Fibroblast of mammary gland (primary cell): ENCODE results near the gene AGBL4.
A peak's percentile ranks its signal among the peaks of the same experiment; 100 is the strongest.

Experiments
- DNase-seq: peaks from one replicate; pipeline ENCODE4 v3.0.0-alpha.2; 2010; ENCODE audit warnings: low read depth
- H3K4me3 ChIP-seq: 2 replicates; pipeline ENCODE4 v1.5.1; 2011; ENCODE audit warnings: low read depth, mild to moderate bottlenecking, low read length, moderate library complexity; ENCODE audit not compliant: control insufficient read depth
- CTCF ChIP-seq: conservative IDR thresholded peaks from 2 replicates; pipeline ENCODE4 v1.5.1; 2011; ENCODE audit warnings: low read depth, low read length, inconsistent platforms; ENCODE audit not compliant: control insufficient read depth, insufficient read depth

Gene AGBL4

GRCh38 chr1:48829446-48829845 is 1194.3 kb downstream of the AGBL4 start:
- no peak overlapping the region for H3K4me3 ChIP-seq
- DNase-seq, result no peak
- TF ChIP-seq CTCF, result no peak

- no peak overlapping the region for H3K4me3 ChIP-seq
- no peak for DNase-seq
- TF ChIP-seq CTCF, result no peak
Observed at GRCh38 chr1:48823168-48823567, 1200.6 kb downstream of the AGBL4 start.

DNA sequence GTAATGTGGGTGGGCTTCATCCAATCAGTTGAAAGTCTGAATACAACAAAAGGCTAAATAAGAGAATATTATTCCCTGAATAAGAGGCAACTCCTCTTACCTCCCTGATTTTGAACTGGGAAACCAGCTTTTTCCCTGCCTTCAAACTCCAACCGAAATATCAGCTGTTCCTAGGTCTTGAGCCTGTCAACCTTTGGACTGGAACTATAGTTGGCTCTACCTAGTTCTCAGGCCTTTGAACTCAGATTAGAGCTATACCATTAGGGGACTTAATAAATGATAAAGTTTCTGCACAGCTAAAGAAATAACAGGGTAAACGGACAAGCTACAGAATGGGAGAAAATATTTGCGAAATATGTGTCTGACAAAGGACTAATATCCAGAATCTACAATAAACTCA is 1203.3 kb downstream of the AGBL4 start:
- DNase-seq, result no peak
- H3K4me3 ChIP-seq, result no peak overlapping the region
- no peak for TF ChIP-seq CTCF

- peak; percentile 60 for DNase-seq
- peak; percentile 87 for TF ChIP-seq CTCF
- no peak overlapping the region for H3K4me3 ChIP-seq
Observed at GRCh38 chr1:48817505-48818114, 1206.1 kb downstream of the AGBL4 start.

DNA sequence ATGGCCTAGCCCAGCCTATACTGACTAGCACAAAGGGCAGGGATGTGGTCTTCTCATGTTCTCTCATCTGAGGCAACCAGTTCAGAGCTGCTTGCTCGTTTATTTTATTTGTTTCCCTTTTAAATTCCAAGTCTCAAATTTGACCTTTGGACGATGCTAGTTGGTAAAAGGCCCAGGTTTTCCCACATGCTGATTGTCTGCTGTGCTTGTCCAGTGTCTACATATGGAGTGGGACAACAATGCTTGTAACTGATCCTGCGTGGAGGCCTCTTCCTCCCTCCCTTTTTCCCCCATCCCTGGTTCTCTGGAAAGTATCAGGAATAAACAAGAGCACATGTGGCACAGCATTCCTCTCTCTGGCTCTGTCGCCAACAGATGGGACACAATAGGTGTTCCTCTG is 1213.0 kb downstream of the AGBL4 start:
- no peak for DNase-seq
- H3K4me3 ChIP-seq, result no peak overlapping the region
- TF ChIP-seq CTCF, result no peak

- DNase-seq, result no peak
- no peak for TF ChIP-seq CTCF
- H3K4me3 ChIP-seq, result no peak overlapping the region
Observed at GRCh38 chr1:48808496-48808895, 1215.3 kb downstream of the AGBL4 start.
